Right renal cortex interstitium (tissue), 3 donors: ENCODE measurements around the gene ACYP2. TPM values are rescaled to one million over a fixed set of nuclear protein-coding genes. Genes with fewer than 3 reads are reported as not detected.
"Not testable (repeated sequence)": the region's sequence is repeated elsewhere in the genome, so short reads cannot be mapped to it uniquely, and the experiment has no call there.

ENCODE experiments used
- DNase-seq, 3 donors: peaks; one replicate each; pipeline ENCODE4 v3.0.0-alpha.2; 2013; ENCODE audit warnings: low read depth in 3 of 3, low spot score in 2 of 3
- polyA plus RNA-seq, 3 donors: library from polyadenylated mRNA; unstranded; fragments of 120-200 nt; gene quantifications; one replicate each; pipeline ENCODE4 v1.2.1, GENCODE V29; 2013; ENCODE audit not compliant: insufficient read length in 3 of 3

ACYP2 gene
- polyA plus RNA-seq, 3 donors = 16.1 to 23.9 (median 21.8) TPM

DNA sequence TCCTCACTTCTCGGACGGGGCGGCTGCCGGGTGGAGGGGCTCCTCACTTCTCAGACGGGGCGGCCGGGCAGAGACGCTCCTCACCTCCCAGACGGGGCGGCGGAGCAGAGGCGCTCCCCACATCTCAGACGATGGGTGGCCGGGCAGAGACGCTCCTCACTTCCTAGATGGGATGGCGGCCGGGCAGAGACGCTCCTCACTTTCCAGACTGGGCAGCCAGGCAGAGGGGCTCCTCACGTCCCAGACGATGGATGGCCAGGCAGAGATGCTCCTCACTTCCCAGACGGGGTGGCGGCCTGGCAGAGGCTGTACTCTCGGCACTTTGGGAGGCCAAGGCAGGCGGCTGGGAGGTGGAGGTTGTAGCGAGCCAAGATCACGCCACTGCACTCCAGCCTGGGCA, 19.3 kb upstream of the ACYP2 start:
- not testable (repeated sequence) for DNase-seq

DNA sequence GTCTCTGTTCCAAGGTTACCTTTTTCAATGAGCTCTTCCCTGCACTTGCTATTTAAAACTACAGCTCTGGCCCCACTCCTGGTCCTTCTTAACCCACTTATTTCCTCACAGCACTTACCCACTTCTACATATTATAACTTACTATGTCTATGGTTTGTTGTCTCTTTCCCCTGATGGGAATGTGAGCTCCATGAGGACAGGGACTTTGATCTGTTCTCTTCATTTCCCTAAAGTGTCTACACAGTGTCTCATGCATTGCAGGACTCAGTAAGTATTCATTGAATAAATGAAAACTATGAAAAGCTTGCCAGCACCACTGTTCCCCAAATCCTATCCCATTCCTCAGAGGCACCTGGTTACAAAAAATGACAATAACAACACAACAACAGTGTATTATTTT, 18.3 kb upstream of the ACYP2 start:
- DNase-seq = no peak

DNA sequence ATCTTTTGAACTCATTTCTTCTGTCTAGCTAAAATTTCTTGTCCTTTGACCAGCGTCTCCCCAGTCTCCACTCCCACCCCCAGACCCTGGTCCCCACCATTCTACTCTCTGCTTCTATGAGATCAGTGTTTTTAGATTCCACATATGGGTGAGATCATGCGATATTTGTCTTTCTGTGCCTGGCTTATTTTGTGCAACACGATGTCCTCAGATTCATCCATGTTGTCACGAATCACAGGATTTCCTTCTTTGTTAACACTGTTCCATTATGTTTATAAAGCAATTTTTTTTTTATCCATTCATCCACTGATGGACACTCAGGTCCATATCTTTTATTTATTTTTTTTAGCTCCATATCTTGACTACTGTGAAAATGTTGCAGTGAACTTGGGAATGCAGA, 16.0 kb upstream of the ACYP2 start:
- no peak for DNase-seq

DNA sequence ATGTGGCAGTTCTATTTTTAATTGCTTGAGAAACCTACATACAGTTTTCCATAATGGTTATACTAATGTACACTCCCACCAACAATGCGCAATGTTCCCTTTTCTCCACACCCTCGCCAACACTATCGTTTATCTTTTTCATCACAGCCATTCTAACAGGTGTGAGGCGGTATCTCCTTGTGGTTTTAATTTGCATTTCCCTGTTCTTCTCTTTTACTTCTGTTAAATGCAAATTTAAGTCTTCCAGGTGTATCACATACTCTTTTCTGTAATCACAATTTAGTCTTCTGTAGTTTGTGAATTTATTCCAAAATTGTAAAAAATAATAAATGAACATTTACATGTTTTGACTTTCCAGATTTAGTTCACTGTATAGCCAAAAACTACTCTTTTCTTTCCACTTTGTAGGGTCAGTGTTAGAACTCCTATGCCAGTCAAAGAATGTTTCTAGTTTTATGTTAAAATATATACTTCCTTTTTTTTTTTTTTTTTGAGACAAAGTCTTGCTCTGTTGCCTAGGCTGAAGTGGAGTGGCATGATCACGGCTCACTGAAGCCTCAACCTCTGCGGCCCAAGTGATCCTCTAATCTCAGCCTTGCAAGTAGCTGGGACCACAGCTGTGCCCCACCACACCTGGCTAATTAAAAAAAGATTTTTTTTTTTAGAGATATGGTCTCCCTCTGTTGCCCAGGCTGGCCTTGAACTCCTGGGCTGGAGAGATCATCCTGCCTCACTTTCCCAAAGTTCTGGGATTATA, 15.4 kb upstream of the ACYP2 start:
- DNase-seq = no peak

DNA sequence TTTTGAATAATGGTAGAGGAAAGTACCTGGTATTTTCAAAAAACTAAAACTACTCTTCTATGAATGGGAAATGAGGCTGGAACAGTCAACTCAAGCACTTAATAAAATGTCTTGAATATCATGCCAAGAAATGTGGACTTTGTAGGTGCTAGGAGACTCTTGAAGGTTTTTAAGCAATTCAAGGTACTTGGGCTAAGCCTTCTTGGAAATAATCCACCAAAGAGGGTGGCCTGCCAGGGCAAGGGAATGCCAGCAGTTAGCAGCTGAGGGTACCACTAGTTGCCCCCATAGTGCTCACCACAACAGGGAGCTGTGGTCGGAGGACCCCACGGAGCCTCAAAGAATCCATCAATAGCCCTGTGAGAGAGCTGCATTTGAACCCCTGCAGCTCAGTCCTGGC, 14.6 kb upstream of the ACYP2 start:
- no peak for DNase-seq

DNA sequence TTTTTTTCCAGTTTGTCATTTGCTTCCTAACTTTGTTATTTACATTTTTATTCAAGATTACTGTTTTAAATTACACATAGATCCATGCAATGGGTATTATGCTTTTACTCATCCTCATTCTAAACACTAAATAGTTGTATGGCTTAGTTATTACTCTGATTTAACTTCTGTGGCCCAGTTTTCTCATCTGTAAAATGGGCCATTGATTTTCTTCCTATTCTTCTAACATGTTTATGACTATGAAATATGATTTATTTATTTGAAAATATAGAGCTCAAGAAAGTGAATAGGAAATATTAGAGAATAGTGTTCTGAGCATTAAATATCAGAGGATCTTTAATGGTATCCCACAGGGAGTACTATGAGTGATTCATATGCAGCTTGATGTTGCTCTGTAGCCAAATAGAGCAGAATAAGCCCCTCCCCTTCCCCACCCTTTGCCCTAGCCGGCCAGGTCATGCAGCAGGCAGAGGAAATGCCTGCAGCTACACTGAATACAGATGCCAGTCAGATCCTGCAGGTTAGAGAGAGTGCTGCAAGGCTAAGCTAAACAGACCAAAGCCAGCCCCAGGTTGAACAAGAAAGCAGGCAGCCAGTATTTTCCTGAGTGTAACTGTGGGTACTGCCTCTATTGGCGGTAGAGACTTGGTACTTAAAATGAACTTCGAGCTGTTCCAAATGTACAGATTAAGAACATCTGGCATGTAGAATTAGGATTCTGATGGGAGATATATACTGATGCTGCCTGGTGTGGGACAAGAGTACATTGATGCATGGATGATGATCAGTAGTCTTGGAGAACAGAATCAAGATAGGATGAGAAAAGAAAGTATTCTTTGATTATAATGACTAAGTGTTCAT, 11.7 kb upstream of the ACYP2 start:
- no peak for DNase-seq

DNA sequence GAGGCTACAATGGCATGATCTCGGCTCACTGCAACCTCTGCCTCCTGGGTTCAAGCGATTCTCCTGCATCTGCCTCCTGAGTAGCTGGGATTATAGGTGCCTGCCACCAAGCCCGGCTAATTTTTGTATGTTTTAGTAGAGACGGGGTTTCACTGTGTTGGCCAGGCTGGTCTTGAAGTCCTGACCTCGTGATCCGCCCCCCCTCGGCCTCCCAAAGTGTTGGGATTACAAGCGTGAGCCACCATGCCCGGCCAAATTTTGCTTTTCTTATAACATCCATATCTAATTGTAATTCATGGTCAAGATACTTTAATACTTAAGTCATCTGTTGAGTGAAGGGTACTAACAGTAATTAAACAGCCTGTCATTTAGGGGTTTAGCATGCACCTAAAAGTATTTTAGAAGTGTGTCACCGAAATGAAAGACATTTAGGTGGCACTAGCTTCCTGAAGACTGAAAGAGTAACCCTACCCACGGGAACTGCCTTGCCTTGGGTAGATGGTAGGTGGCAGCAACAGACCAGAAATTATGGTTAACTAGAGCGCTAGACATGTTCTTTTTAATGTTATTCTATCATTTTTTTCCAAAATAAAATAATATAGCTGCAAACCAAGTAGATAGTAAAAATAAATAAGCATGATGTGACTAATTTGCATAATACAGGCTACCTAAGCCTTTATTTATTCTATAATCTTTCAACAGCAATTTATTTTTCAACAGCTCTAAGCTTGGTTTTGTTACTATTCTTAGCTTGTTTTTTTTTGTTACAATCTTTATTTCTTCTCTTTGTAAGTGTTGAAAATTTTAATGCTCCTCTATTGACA, 8.6 kb upstream of the ACYP2 start:
- no peak for DNase-seq

DNA sequence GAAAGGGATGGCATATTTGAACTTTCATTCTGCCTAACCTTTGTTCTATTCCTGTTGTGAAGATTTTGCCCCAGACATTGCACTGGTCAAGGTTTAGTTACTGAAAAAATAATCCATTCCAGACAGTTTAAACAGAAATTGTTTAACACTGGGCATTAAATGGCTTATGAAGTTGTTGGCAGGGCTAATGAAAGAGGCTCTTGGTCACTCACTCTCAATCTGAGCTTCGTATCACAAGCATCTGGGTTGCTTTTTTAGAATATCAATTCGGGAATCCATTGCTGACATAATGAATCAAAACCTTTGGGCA, 8.0 kb upstream of the ACYP2 start:
- no peak for DNase-seq

DNA sequence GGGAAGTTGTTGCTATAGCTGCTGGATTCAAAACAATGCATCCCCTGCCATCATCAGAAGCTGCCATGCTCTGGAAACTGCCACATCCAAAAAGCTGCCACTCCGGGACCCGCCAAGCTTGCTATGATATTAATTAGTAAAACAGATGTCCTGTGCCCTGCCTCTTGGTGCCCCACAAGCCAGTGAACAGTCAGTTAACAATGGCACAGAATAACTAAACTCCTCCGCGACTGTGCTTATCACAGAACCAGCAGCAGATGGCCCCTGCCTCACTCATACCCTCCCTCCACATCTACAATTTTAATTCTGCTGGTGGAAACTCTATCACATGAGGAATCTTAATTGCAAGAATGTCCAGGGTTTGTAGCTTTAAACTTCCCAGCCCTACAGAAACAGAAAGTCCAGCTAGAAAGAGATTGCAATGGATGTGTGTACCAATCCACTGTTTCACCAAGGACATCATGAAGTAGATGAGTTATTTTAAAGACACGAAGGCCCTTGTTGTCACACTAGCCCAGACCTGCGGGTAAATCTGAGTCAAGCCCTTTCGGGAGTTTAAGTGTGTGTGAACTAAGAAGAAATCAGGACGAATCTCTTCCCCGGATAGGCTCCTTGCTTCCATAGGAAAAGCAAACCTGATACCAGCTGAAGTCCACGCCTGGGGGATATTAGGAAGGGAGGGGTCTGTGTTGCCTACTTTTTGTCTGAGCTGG, 7.4 kb upstream of the ACYP2 start:
- no peak for DNase-seq

DNA sequence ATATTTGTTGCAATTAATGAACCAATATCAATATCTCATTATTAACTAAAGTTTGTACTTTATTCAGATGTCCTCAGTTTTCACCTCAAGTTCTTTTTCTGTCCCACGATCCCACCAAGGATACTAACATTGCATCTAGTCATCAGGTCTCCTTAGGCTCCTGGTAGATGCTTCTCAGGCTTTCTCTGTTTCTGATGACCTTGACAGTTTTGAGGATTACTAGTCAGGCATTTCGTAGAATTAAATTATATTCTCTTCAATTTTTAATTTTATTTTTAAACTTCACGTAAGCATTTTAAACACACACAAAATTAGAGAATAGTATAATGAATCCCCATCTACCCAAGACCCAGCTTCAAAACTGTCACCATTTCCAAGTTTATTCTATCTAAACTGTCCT, 5.6 kb upstream of the ACYP2 start:
- DNase-seq = no peak

DNA sequence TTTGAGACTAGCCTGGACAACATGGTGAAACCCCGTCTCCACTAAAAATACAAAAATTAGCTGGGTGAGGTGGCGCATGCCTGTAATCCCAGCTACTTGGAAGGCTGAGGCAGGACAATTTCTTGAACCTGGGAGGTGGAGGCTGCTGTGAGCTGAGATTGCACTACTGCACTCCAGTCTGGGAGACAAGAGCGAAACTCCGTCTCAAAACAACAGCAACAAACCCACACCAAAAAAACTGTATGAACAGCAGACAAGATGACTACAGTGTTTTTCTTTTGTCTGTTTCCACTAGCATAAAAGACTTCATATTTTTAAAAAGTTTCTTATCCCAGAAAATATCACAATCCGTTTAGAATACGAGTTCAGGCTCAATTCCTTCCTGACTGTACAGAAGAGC, 936 bp upstream of the ACYP2 start:
- DNase-seq = not testable (repeated sequence)

DNA sequence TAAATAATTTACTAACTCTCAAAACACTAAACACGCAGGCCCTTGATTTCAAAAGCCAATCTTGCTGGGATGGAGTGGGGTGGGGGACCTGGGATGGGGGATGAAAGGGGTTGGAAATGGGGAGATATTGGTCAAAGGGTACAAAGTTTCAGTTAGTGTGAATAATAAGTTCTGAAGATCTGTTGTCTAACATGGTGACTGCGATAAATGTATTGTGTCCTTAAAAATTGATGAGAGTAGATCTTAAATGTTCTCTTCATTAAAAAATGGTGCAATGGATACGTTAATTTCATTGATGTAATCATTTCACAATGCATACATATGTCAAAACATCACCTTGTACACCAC, 505 bp upstream of the ACYP2 start:
- no peak for DNase-seq

DNA sequence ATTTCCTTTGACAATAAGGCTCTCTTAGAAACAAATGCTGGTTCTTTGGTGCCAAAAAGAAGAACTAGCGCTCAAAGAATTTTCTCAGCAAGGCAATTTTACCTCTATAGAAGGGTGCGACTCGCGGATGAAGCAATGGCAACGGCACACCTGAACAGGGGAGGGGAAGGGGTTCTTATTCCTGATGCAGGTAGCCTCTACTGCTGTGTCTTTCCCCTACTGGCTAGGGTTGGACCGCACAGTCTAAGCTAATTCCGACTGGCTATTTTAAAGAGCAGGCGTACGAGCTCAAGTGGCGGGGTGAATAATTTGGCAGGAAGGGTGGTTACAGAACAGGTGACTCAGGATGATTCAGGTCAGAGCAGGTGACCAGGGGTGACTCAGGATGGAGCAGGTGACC, 1.2 kb downstream of the ACYP2 start:
- DNase-seq = not testable (repeated sequence)

DNA sequence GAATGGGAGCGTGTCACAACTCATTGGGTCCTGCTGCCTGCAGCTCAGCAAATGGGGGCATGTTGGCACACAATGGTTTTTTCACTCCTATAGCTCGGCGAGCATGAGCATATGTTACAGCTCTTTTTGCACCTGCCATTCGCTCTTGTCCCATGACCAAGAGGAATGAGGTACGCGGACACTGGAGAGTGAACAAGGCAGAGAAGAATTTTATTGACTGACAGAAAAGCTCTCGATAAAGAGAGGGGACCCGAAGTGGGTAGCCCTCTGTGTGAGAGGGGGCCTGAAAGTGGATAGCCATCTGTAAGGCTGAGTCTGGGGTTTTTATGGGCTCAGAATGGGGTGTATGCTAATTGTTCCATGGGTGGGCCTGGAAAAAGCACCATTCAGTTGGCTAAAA, 5.5 kb downstream of the ACYP2 start:
- DNase-seq = no peak

DNA sequence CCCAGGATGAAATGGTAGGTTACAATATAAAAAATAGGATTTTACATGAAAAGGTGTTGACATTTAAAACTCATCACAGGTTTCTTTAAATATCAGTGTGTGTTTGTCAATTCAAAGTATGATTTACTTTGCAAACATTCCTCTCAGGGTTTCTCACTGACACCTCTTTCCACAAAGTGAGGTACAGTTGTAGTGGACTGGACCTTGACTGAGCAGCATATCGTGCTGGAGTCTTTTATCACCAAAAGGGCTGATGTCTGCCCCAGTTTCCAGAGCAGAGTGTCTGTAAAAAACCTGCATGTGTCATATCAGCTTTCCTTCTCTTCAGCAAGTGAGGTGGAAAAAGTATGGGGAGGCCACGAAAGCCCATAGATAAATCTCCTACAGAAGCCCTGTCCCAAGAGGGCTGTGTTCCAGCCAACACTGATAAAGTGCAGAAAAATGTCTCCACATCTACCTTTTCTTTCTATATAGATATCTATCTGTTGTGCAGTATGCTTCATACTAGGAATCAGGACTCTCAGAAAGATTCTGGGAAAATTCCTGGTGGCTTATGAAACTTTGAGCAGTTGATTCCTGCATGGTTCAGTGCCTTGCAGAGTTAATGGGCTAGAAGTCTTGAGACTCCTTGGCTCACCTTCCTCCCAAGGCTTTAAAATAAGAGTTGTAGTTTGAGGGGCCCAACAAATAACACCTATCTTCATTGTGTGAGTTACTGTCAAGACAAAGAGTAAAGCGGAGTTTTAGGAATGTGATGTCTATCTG, 6.9 kb downstream of the ACYP2 start:
- DNase-seq = no peak

DNA sequence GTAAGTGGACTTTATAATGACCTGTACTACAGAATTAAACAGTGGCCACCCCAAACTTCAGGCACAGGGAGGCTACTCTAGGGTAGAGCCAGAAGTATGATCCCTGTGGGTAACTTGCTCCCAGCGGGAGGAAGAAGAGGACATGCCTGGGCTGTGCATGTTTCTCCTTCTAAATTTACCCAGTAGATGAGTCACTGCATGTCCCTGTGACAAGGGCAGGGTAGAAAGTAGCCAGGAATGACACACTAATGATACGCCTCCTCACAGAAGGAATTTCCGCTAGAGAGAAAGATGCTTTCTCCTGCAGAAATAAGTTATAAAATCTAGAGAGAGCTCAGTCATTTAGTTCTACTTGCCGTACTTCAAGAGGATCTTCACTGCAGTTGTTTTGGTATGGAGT, 7.5 kb downstream of the ACYP2 start:
- DNase-seq = no peak

DNA sequence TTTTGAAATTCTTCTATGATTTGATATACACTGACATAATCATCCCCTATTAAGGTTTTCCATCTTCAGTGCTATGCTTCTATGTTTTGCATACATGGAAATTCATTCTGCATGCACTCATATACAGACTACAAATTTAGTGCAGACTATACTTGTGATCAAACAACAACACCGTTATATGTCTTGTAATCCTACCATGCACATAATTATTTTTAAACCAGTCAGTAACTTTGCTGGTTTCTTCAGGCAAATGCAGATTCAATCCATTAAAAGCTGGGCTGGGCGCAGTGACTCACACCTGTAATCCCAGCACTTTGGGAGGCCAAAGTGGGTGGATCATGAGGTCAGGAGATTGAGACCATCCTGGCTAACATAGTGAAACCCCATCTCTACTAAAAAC, 11.8 kb downstream of the ACYP2 start:
- DNase-seq = not testable (repeated sequence)

DNA sequence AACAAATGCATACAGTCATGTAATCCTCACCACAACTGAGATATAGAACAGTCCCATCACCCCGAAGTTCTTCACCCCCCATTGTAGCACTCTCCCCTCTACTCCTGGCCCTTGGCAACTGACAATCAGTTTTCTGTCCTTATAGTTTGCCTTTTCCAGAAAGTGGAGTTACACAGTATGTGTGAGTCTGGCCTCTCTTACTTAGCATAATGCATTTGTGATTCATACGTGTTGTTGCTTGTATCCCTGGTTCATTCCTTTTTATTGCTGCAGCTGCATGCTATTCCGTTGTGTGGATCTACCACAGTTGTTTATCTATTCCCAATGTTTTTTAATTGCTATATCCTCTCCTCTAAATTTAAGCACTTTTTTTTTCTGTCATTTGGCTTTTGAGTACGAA, 17.6 kb downstream of the ACYP2 start:
- no peak for DNase-seq

DNA sequence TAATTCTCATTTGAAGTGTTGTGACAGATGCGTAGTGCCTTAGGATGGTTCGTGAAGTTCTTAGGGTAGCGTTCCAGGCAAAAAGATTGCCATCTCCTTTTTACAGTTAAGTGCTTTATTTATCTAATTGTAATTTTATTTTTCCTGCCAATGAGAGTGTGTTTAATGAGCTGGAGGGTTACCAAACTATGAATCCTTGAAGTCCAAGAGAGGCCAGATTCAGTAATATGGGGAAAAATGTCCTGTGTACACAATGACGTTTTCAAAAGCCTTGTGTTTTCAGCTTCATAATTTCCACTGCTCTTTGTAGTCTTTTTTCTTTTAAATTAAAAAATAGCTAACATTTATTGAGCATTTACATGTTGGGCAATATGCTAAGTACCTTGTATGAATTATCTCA, 23.8 kb downstream of the ACYP2 start:
- DNase-seq = no peak

DNA sequence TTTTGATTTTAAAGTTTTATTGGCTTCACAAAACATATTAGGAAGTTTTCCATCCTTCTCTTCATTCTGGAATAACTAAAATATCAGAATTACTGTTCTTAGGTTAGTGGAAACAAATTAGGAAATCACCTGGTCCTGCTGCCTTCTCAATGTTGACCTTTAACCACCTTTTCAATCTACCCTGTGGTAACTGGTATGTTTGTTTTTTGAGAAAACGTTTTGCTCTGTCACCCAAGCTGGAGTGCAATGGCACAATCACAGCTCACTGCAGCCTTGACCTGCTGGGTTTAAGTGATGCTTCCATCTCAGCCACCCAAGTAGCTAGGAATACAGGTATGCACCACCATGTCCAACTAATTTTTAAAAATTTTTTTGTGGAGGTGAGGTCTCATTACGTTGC, 28.4 kb downstream of the ACYP2 start:
- DNase-seq = no peak
